ENCODE results near the gene TMEM183A.

- no peak for TF ChIP-seq POLR2AphosphoS5 (IDR thresholded peaks at IDR 0.05; ENCODE audit: low read depth, low read length)
- TF ChIP-seq TAF1 (IDR thresholded peaks at IDR 0.05; ENCODE audit: borderline replicate concordance, insufficient read depth, low read length), result no peak
- no peak for TF ChIP-seq REST (IDR thresholded peaks at IDR 0.05; ENCODE audit: insufficient read depth in 1 of 2, low read depth in 2 of 2, low read length in 2 of 2)
Measured at GRCh38 chr1:203063287-203063686, 56.1 kb downstream of the TMEM183A start.

Data from PFSK-1 (cell line).